ENCODE results near the gene MAPK6.
A peak's percentile ranks its signal among the peaks of the same experiment; 100 is the strongest.

The MAPK6 gene

GRCh38 chr15:52018693-52019393 is at the start of gene MAPK6:
Gene MAPK6, plus strand, starts transcription at chr15:52019219. Its CDS starts 27,242 bp downstream, at chr15:52046461.
- no peak for TF ChIP-seq CTCF (IDR thresholded peaks at IDR 0.05; ENCODE audit: extremely low read depth, insufficient read depth, missing control alignments)
- DNase-seq (ENCODE audit: low spot score): peak; percentile 98
- in situ Hi-C loops (cut with MboI; ENCODE audit: low pct_unique_long_range_greater_than_20kb, low sequenced_read_pairs, unreplicated experiment): no loop called here

GRCh38 chr15:51969728-51970127 is 49.3 kb upstream of the MAPK6 start:
- in situ Hi-C loops (cut with MboI; ENCODE audit: low pct_unique_long_range_greater_than_20kb, low sequenced_read_pairs, unreplicated experiment): no loop called here
- no peak for DNase-seq (ENCODE audit: low spot score)
- no peak for TF ChIP-seq CTCF (IDR thresholded peaks at IDR 0.05; ENCODE audit: extremely low read depth, insufficient read depth, missing control alignments)

GRCh38 chr15:51970132-51970817 is 48.7 kb upstream of the MAPK6 start:
- in situ Hi-C loops (cut with MboI; ENCODE audit: low pct_unique_long_range_greater_than_20kb, low sequenced_read_pairs, unreplicated experiment): no loop called here
- no peak for TF ChIP-seq CTCF (IDR thresholded peaks at IDR 0.05; ENCODE audit: extremely low read depth, insufficient read depth, missing control alignments)
- no peak for DNase-seq (ENCODE audit: low spot score)

GRCh38 chr15:51971032-51971374 is 48.0 kb upstream of the MAPK6 start:
- peak; percentile 24 for DNase-seq (ENCODE audit: low spot score)
- TF ChIP-seq CTCF (IDR thresholded peaks at IDR 0.05; ENCODE audit: extremely low read depth, insufficient read depth, missing control alignments): no peak
- in situ Hi-C loops (cut with MboI; ENCODE audit: low pct_unique_long_range_greater_than_20kb, low sequenced_read_pairs, unreplicated experiment): no loop called here

- peak; percentile 45 for TF ChIP-seq CTCF (IDR thresholded peaks at IDR 0.05; ENCODE audit: extremely low read depth, insufficient read depth, missing control alignments)
- DNase-seq (ENCODE audit: low spot score): peak; percentile 91
- in situ Hi-C loops (cut with MboI; ENCODE audit: low pct_unique_long_range_greater_than_20kb, low sequenced_read_pairs, unreplicated experiment): no loop called here
Measured at GRCh38 chr15:51971375-51972133, 47.5 kb upstream of the MAPK6 start, which contains the start of gene LEO1. Gene LEO1, minus strand, starts transcription at chr15:51971778. Its CDS starts 33 bp downstream, at chr15:51971745.

GRCh38 chr15:51973220-51973619 is 45.8 kb upstream of the MAPK6 start:
- in situ Hi-C loops (cut with MboI; ENCODE audit: low pct_unique_long_range_greater_than_20kb, low sequenced_read_pairs, unreplicated experiment): no loop called here
- no peak for TF ChIP-seq CTCF (IDR thresholded peaks at IDR 0.05; ENCODE audit: extremely low read depth, insufficient read depth, missing control alignments)
- no peak for DNase-seq (ENCODE audit: low spot score)

Measured in GM13977 (cell line).